Measurements from ENCODE around the gene CRYZ.

DNA sequence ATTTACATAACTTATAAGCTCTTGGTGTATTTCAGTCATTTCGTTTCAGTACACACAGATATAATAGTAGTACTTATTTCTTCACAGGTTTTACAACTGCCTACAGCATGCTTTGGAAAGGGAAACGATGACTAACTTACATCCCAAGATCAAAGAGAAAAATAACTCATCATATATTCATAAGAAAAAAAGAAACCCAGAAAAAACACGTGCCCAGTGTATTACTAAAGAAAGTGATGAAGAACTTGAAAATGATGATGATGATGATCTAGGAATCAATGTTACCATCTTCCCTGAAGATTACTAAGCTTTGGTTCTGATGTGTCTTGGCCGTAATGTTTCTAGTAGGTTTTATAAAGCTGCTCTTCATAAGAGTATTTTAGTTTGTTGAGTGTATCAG lies 31.0 kb upstream of the CRYZ start:
- TF ChIP-seq POLR2A (IDR thresholded peaks at IDR 0.05) = no peak
- no peak for TF ChIP-seq CTCF (IDR thresholded peaks at IDR 0.05)

Data from adrenal gland (tissue), 5 donors.